Measurements from ENCODE around the gene ARAP3. TPM values are rescaled to one million over a fixed set of nuclear protein-coding genes. Genes with fewer than 3 reads are reported as not detected.

ARAP3 gene
- total and polyA plus RNA-seq, 4 donors, result 15.7 to 26.6 (median 19.7) TPM

GRCh38 chr5:141637123-141637766 lies 44.8 kb downstream of the ARAP3 start:
- 1% methylated on average over 35 to 63 of the region's 63 CpGs for WGBS, 2 donors
- DNase-seq, result peak in 1 of 3 donors; percentile 13

GRCh38 chr5:141636413-141637122 lies 45.5 kb downstream of the ARAP3 start, which contains the start of the genes HDAC3 and RELL2:
Gene HDAC3 (minus strand): TSS chr5:141636849. CDS start chr5:141636790, 59 bp downstream.
Gene RELL2 (plus strand): TSS chr5:141636997. CDS start chr5:141638226, 1,229 bp downstream.
- Histone ChIP-seq H3K27ac (ENCODE audit: low read depth in 1 of 2, low read length in 1 of 2) (peak within 1 kb of the TSS; percentile 34 to 82), H3K4me3 (peak within 1 kb of the TSS; percentile 77), H3K9me3 (ENCODE audit: control insufficient read depth in 4 of 4, insufficient read depth in 3 of 4, low read length in 3 of 4) (no peaks in the 10 kb centered on the region), H3K27me3 (ENCODE audit: control insufficient read depth in 3 of 3, insufficient read depth in 3 of 3, low read length in 2 of 3) (peaks cover 0 to 15% (median 14%) of the 10 kb centered on the region in 3 donors), H3K9ac (ENCODE audit: insufficient read depth in 1 of 2, low read length in 2 of 2) (peak within 1 kb of the TSS; percentile 91 to 93), H3K36me3 (ENCODE audit: control insufficient read depth in 4 of 4, insufficient read depth in 4 of 4, low read length in 4 of 4) (peaks cover 0 to 7% (median 6%) of the 10 kb centered on the region in 4 donors), H3K4me1 (ENCODE audit: control insufficient read depth in 5 of 5, insufficient read depth in 5 of 5, low read length in 5 of 5) (peaks cover 0 to 23% (median 8%) of the 10 kb centered on the region in 5 donors)
- no peak for TF ChIP-seq CTCF (IDR thresholded peaks at IDR 0.05; ENCODE audit: control extremely low read depth, extremely low read depth)
- 0 to 1% methylated on average over 53 to 55 of the region's 55 CpGs for WGBS, 2 donors
- DNase-seq (peak; percentile 92 to 95 (median 94)), ATAC-seq (ENCODE audit: insufficient read depth, low FRiP score) (peak; percentile 99)

More at GRCh38 chr5:141637123-141637766, 44.8 kb downstream of the ARAP3 start:
- Histone ChIP-seq H3K4me1 (ENCODE audit: control insufficient read depth in 5 of 5, insufficient read depth in 5 of 5, low read length in 5 of 5) (peaks cover 0 to 23% (median 8%) of the 10 kb centered on the region in 5 donors), H3K4me3 (peak overlapping the region; percentile 77), H3K9ac (ENCODE audit: insufficient read depth in 1 of 2, low read length in 2 of 2) (peak overlapping the region in 1 of 2 donors; percentile 91), H3K36me3 (ENCODE audit: control insufficient read depth in 4 of 4, insufficient read depth in 4 of 4, low read length in 4 of 4) (peaks cover 0 to 7% (median 6%) of the 10 kb centered on the region in 4 donors), H3K27me3 (ENCODE audit: control insufficient read depth in 3 of 3, insufficient read depth in 3 of 3, low read length in 2 of 3) (peaks cover 0 to 15% (median 14%) of the 10 kb centered on the region in 3 donors), H3K27ac (ENCODE audit: low read depth in 1 of 2, low read length in 1 of 2) (peak overlapping the region in 1 of 2 donors; percentile 34), H3K9me3 (ENCODE audit: control insufficient read depth in 4 of 4, insufficient read depth in 3 of 4, low read length in 3 of 4) (no peaks in the 10 kb centered on the region)
- no peak for TF ChIP-seq CTCF (IDR thresholded peaks at IDR 0.05; ENCODE audit: control extremely low read depth, extremely low read depth)
- peak; percentile 20 for ATAC-seq (ENCODE audit: insufficient read depth, low FRiP score)

GRCh38 chr5:141636106-141636412 lies 46.0 kb downstream of the ARAP3 start:
- WGBS, 2 donors, result 6 to 19% methylated on average over 4 of the region's 4 CpGs
- no peak for ATAC-seq (ENCODE audit: insufficient read depth, low FRiP score)
- Histone ChIP-seq H3K36me3 (ENCODE audit: control insufficient read depth in 4 of 4, insufficient read depth in 4 of 4, low read length in 4 of 4) (peaks cover 0 to 6% (median 3%) of the 10 kb centered on the region in 4 donors), H3K27me3 (ENCODE audit: control insufficient read depth in 3 of 3, insufficient read depth in 3 of 3, low read length in 2 of 3) (peaks cover 0 to 15% (median 14%) of the 10 kb centered on the region in 3 donors), H3K4me1 (ENCODE audit: control insufficient read depth in 5 of 5, insufficient read depth in 5 of 5, low read length in 5 of 5) (peaks cover 0 to 23% (median 8%) of the 10 kb centered on the region in 5 donors), H3K4me3 (peak overlapping the region; percentile 77), H3K27ac (ENCODE audit: low read depth in 1 of 2, low read length in 1 of 2) (peak overlapping the region; percentile 34 to 82), H3K9ac (ENCODE audit: insufficient read depth in 1 of 2, low read length in 2 of 2) (peak overlapping the region; percentile 91 to 93), H3K9me3 (ENCODE audit: control insufficient read depth in 4 of 4, insufficient read depth in 3 of 4, low read length in 3 of 4) (no peaks in the 10 kb centered on the region)
- TF ChIP-seq CTCF (IDR thresholded peaks at IDR 0.05; ENCODE audit: control extremely low read depth, extremely low read depth), result no peak
- no peak for DNase-seq

Data from lung (tissue), 12 donors.